NCI-H146 (cell line): ENCODE data around the gene PIGQ.
A peak's percentile ranks its signal among the peaks of the same experiment; 100 is the strongest.

Source experiments
- DNase-seq: peaks from one replicate; lab custom pipeline; 2025; lab: John Stamatoyannopoulos, UW

The PIGQ gene

GRCh38 chr16:628321-629061 lies 58.7 kb downstream of the PIGQ start:
- DNase-seq = no peak

- no peak for DNase-seq
These were observed 59.5 kb downstream of the PIGQ start for GRCh38 chr16:629185-629832.

- no peak for DNase-seq
These were observed 60.1 kb downstream of the PIGQ start for GRCh38 chr16:629833-630248.

GRCh38 chr16:630249-630814 lies 60.6 kb downstream of the PIGQ start:
- DNase-seq = no peak

- DNase-seq = peak; percentile 55
These were observed 61.1 kb downstream of the PIGQ start, which contains the start of gene WFIKKN1 for GRCh38 chr16:630815-631405. WFIKKN1 (plus strand) TSS chr16:630985; CDS start chr16:631254, 269 bp downstream.

- no peak for DNase-seq
These were observed 62.1 kb downstream of the PIGQ start for GRCh38 chr16:631808-632358.

- DNase-seq = no peak
These were observed 62.9 kb downstream of the PIGQ start for GRCh38 chr16:632486-633335.

GRCh38 chr16:633336-634050 lies 63.7 kb downstream of the PIGQ start:
- no peak for DNase-seq
